Mononuclear cell (primary cell): ENCODE data around the gene RAB11A. TPM values are rescaled to one million over a fixed set of nuclear protein-coding genes. Genes with fewer than 3 reads are reported as not detected.

ENCODE experiments used
- H3K27me3 ChIP-seq: 2 replicates; pipeline ENCODE4 v1.6.0; 2011; ENCODE audit warnings: low read length, control low read depth; ENCODE audit not compliant: insufficient read depth
- H3K4me1 ChIP-seq: 2 replicates; pipeline ENCODE4 v1.5.1; 2011; ENCODE audit warnings: mild to moderate bottlenecking, low read length, control low read depth; ENCODE audit not compliant: insufficient read depth
- H3K4me3 ChIP-seq: 2 replicates; pipeline ENCODE4 v1.5.1; 2011; ENCODE audit warnings: mild to moderate bottlenecking, low read length, moderate library complexity
- H3K9me3 ChIP-seq: 2 replicates; pipeline ENCODE4 v1.5.1; 2011; ENCODE audit warnings: low read depth, mild to moderate bottlenecking, control low read depth, low read length
- total RNA-seq: library from RNA; depleted of rRNA; stranded (reverse); fragments of >200 nt; gene quantifications from one replicate; pipeline ENCODE4 v1.2.3, GENCODE V29; 2012

The RAB11A gene
- total RNA-seq, 1 donor, result 139 TPM

DNA sequence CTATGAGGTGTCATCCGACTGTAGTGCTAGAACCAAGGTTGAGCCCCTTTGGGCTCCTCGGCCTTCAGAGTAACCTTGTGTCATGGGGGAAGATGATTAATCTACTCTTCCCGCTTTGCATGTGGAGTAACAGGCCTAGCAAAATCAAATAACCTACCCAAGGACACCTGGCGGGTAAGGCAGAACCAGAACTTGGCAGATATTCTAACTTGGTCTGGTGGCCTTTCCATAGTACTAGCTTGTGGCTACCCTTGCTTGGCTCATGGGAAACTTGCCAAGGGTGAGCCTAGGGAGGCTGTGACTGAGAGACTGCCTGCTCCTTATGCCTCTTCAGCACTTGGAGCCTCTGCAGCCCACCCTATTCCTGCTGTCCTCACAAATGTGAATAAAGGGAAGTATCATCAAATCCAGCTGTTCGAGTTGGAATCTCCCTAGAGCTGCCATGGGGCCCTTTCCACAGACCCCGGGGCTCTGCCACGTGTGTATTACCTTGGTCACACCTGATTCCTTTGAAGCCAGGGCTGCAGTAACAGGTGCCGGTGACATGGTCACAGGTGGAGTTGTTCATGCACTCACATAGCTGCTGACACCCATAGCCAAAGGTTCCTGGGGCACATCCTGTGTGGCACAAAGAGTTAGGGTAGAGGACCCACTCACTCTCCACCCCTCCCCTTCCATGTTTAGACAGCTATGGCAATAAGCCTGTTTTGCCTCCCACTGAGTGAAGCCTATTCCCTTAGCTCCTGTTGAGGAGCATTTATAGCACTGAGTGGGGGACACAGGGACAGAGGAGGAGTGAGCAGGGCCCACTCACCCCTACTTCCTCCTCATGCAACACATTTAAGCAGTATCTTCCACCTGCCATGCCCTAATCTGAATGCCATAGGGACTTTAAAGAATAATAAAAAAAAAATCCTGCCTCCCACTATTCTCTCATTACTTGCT is 46.0 kb downstream of the RAB11A start:
- H3K9me3 ChIP-seq, result no peaks in the 10 kb centered on the region

GRCh38 chr15:65916041-65916663 is 46.9 kb downstream of the RAB11A start:
- Histone ChIP-seq H3K4me1 (peaks cover 13% of the 10 kb centered on the region), H3K9me3 (no peaks in the 10 kb centered on the region), H3K4me3 (no peak overlapping the region), H3K27me3 (no peaks in the 10 kb centered on the region)

More for the DNA sequence above, 46.0 kb downstream of the RAB11A start:
- H3K4me1 ChIP-seq, result peaks cover 13% of the 10 kb centered on the region
- no peaks in the 10 kb centered on the region for H3K27me3 ChIP-seq
- H3K4me3 ChIP-seq, result no peak overlapping the region

- no peak overlapping the region for H3K4me3 ChIP-seq
- H3K4me1 ChIP-seq, result peaks cover 13% of the 10 kb centered on the region
- H3K9me3 ChIP-seq, result no peaks in the 10 kb centered on the region
- no peaks in the 10 kb centered on the region for H3K27me3 ChIP-seq
Measured at GRCh38 chr15:65916664-65917406, 47.5 kb downstream of the RAB11A start.

DNA sequence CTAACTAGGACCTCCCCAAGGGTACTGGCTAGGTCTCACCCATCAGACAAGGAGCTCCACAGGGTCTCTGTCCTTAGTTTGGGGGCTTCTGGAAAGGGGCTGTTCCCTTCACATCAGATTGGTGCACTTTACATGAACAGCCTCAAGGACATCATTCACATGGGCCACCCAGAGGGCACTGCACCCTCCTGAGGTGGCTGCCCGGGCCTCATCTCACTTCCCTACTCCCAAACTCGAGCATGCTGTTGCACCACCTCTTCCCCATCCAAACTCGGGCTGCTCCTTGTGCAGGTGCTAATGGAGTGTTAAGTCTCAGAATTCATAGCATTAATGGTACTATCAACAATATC is 48.1 kb downstream of the RAB11A start:
- H3K9me3 ChIP-seq, result no peaks in the 10 kb centered on the region
- H3K4me3 ChIP-seq, result no peak overlapping the region
- H3K4me1 ChIP-seq, result peaks cover 13% of the 10 kb centered on the region
- no peaks in the 10 kb centered on the region for H3K27me3 ChIP-seq

DNA sequence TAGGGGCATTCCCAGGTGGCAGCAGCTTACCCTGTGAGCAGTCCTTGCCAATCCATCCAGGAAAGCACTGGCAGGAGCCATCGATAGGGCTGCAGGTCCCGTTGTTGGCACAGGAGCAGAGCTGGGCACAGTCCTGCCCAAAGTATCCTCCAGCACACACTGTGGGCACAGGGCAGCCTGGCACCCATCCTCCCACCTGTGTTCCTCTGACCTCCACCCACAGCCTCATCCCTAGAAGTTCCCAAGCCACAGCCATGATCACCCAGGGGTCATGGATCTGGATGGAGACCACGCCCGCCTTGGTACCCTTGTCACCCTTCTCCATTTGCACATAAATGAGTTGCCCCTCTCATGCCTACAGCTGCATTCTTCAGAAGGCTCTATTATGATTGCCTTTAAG is 48.6 kb downstream of the RAB11A start:
- H3K4me3 ChIP-seq, result no peak overlapping the region
- no peaks in the 10 kb centered on the region for H3K27me3 ChIP-seq
- no peaks in the 10 kb centered on the region for H3K9me3 ChIP-seq
- H3K4me1 ChIP-seq, result peaks cover 13% of the 10 kb centered on the region

DNA sequence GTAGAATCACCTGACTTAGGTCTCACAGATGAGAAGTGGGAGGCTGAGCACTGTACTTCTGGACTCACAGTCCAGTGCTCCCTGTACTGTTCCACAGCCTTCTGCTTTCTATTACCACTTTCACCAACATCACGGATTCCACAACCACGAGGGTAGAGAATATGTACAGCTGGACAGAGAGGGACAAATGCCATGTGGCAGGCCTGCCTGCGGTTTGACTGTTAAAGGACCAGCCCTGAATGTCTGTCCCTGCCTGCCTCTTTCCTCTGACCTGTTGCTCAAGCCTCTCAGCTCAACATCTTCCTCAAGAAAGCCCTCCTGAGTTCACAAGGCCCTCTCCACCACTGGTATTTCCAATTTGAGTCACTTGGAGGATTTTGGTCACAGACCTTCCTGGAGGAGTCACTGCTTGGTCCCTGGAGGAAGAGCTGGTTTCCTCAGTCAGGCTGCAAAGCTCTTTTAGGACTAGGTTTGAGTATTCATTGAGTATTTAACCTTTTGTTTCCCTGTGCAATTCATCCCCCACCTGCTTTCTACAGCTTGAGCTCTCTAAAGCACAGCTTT is 49.1 kb downstream of the RAB11A start:
- Histone ChIP-seq H3K4me3 (no peak overlapping the region), H3K9me3 (no peaks in the 10 kb centered on the region), H3K27me3 (no peaks in the 10 kb centered on the region), H3K4me1 (peaks cover 13% of the 10 kb centered on the region)

- peaks cover 13% of the 10 kb centered on the region for H3K4me1 ChIP-seq
- no peak overlapping the region for H3K4me3 ChIP-seq
- no peaks in the 10 kb centered on the region for H3K9me3 ChIP-seq
- no peaks in the 10 kb centered on the region for H3K27me3 ChIP-seq
Measured at GRCh38 chr15:65918945-65919344, 49.7 kb downstream of the RAB11A start.

DNA sequence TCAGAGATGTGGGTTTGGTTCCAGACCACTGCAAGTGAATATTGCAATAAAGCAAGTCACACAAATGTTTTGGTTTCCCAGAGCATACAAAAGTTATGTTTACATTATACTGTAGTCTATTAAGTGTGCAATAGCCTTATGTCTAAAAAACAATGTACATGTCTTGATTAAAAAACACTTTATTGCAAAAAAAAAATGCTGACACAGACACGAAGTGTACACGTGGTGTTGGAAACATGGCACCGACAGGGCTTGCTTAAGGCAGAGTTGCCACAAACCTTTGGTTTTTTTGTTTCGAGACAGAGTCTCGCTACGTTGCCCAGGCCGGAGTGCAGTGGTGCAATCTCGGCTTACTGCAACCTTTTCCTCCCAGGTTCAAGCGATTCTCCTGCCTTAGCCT is 50.1 kb downstream of the RAB11A start:
- Histone ChIP-seq H3K4me3 (no peak overlapping the region), H3K4me1 (peaks cover 13% of the 10 kb centered on the region), H3K9me3 (no peaks in the 10 kb centered on the region), H3K27me3 (no peaks in the 10 kb centered on the region)

DNA sequence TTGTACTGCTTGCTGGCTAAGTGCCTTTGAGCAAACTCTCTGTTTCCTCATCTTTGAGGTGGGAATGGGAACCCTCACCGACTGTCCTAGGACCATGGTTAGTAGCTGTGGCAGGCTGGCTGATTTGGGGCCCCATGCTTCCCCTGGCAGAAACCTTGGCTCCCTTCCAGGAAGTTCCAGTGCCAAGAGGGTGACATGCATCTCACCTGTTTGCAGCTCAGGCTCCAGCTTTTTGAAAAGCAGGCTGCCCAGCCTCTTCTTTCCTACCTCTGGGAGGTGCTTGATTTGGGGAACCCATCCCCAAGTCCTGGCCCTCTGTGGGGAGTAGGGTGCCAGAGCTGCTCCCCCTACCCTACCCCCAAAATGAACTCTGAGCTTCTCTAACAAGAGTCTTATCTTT is 50.8 kb downstream of the RAB11A start:
- no peak overlapping the region for H3K4me3 ChIP-seq
- peaks cover 13% of the 10 kb centered on the region for H3K4me1 ChIP-seq
- H3K9me3 ChIP-seq, result no peaks in the 10 kb centered on the region
- H3K27me3 ChIP-seq, result no peaks in the 10 kb centered on the region

GRCh38 chr15:65920825-65921309 is 51.6 kb downstream of the RAB11A start:
- Histone ChIP-seq H3K27me3 (no peaks in the 10 kb centered on the region), H3K9me3 (no peaks in the 10 kb centered on the region), H3K4me3 (no peak overlapping the region), H3K4me1 (peaks cover 11% of the 10 kb centered on the region)

DNA sequence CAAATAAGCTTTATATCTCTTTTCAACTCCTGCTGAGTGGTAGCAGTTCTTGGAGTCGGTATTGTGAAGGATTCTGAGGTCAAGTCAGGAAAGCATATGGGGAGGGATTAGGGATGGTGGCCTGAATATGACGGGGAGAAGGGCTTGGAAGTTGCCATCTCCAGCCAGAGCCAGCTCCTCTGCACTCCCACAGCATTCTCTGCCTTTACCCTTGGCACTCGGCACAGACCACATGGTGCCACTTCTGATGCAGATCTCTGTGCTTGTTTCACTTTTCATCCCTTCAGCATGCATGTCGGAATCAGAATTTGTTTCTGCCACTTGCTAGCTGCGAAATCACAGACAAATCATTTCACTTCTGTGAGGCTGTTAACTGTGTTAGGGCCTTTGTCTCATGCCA is 52.5 kb downstream of the RAB11A start:
- H3K4me3 ChIP-seq, result no peak overlapping the region
- peaks cover 2% of the 10 kb centered on the region for H3K4me1 ChIP-seq
- no peaks in the 10 kb centered on the region for H3K27me3 ChIP-seq
- H3K9me3 ChIP-seq, result no peaks in the 10 kb centered on the region

DNA sequence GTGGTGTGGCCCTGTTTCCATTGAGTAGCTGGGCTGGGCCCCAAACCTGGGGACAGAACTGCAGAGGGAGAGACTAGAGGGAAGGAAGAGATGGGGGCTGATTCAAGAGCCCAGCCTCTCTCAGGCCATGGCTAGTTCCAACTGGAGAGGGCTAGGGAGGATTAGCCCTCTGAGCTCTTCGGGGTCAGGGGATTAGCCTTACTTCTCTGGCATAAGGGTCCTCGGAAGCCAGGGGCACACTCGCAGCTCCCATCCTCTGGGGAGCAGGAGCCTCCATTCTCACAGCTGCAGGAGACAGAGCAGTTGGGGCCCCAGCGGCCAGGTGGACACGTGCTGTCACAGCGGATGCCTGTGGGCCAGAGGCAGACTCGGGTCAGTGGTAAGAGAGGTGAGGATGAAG is 53.3 kb downstream of the RAB11A start:
- H3K4me3 ChIP-seq, result no peak overlapping the region
- H3K9me3 ChIP-seq, result no peaks in the 10 kb centered on the region
- no peaks in the 10 kb centered on the region for H3K4me1 ChIP-seq
- no peaks in the 10 kb centered on the region for H3K27me3 ChIP-seq

- Histone ChIP-seq H3K9me3 (no peaks in the 10 kb centered on the region), H3K27me3 (no peaks in the 10 kb centered on the region), H3K4me1 (no peaks in the 10 kb centered on the region), H3K4me3 (no peak overlapping the region)
Measured at GRCh38 chr15:65923264-65923663, 54.0 kb downstream of the RAB11A start.

GRCh38 chr15:65924004-65924403 is 54.7 kb downstream of the RAB11A start:
- no peaks in the 10 kb centered on the region for H3K4me1 ChIP-seq
- H3K9me3 ChIP-seq, result no peaks in the 10 kb centered on the region
- H3K4me3 ChIP-seq, result no peak overlapping the region

GRCh38 chr15:65925338-65925737 is 56.0 kb downstream of the RAB11A start:
- no peaks in the 10 kb centered on the region for H3K9me3 ChIP-seq
- H3K4me3 ChIP-seq, result no peak overlapping the region
- no peaks in the 10 kb centered on the region for H3K27me3 ChIP-seq
- no peaks in the 10 kb centered on the region for H3K4me1 ChIP-seq

More at GRCh38 chr15:65924004-65924403, 54.7 kb downstream of the RAB11A start:
- H3K27me3 ChIP-seq, result no peaks in the 10 kb centered on the region
